Uterine smooth muscle cell (primary cell): Measurements from ENCODE around the gene C16orf54. TPM values are rescaled to one million over a fixed set of nuclear protein-coding genes. Genes with fewer than 3 reads are reported as not detected.

Source experiments
- total RNA-seq: library from RNA; depleted of rRNA; stranded (reverse); fragments of >200 nt; gene quantifications from 2 replicates; pipeline ENCODE4 v1.2.3, GENCODE V29; 2014

C16orf54 gene
- total RNA-seq: not detected in 2 replicates

GRCh38 chr16:29745853-29746345 lies at the start of gene C16orf54:
C16orf54 (minus strand) TSS chr16:29745990; CDS start chr16:29744951, 1,039 bp downstream.

GRCh38 chr16:29790183-29790948 lies 44.6 kb upstream of the C16orf54 start, which contains the start of gene KIF22:
KIF22 (plus strand) TSS chr16:29790751; CDS start chr16:29790760, 9 bp downstream.

DNA sequence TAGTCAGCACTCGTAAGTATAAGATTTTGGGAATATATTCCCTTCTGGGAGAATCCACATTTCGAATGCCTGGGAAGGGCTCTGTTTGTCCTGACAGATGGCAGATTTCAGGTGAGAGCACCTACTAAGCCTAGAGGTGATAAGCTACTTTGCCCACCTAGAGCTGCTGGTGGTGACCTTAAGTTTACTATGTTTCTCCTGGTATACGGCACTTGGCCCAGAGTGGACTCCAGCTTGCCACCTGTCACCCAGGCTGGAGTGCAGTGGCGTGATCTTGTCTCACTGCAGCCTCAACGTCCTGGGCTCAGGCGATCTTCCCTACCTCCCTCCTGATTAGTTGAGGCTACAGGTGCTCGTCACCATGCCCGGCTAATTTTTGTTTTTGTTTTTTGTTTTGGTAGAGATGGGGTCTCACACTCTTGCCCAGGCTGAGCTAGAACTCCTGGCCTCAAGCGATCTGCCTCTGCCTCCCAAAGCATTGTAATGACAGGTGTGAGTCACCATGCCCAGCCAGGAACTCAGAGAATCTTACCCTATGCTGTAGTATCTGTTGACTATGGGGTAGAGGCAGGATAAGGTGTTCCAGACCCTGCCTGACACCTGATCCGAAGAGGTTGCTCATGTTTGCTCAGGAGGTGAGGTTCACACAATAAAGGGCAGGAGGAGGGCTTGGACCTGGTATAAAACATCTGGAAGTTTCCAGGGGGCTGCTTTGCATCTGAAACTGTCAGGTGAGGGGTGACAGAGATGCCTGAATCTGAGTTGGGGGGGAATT lies 32.0 kb upstream of the C16orf54 start, which contains the start of gene ZG16:
ZG16 (plus strand) TSS at position 681 of the 775 bp plus-strand sequence. CDS start 1,011 bp downstream, outside the sequence.

Other genes starting within 250 kb of the C16orf54 start
- 15.6 and 27.2 TPM in 2 replicates for gene NPIPB12, start 239.6 kb downstream of the C16orf54 start, total RNA-seq
- gene SPN, start 82.7 kb downstream of the C16orf54 start, total RNA-seq: not detected in 2 replicates
- gene QPRT, start 66.8 kb downstream of the C16orf54 start, total RNA-seq: 101 and 156 TPM in 2 replicates
- not detected in 2 replicates for gene ZG16, start 32.3 kb upstream of the C16orf54 start, total RNA-seq
- 33.2 and 134 TPM in 2 replicates for gene KIF22, start 44.8 kb upstream of the C16orf54 start, total RNA-seq
- gene MAZ, start 60.5 kb upstream of the C16orf54 start, total RNA-seq: 128 and 170 TPM in 2 replicates
- gene PRRT2, start 66.2 kb upstream of the C16orf54 start, total RNA-seq: 1.8 and 2.9 TPM in 2 replicates
- 21.1 and 30.1 TPM in 2 replicates for gene PAGR1, start 70.2 kb upstream of the C16orf54 start, total RNA-seq
- gene MVP, start 74.5 kb upstream of the C16orf54 start, total RNA-seq: 413 and 417 TPM in 2 replicates
- gene CDIPT, start 117.2 kb upstream of the C16orf54 start, total RNA-seq: 59.4 and 102 TPM in 2 replicates
- gene SEZ6L2, start 153.6 kb upstream of the C16orf54 start, total RNA-seq: 2.1 and 10.0 TPM in 2 replicates
- gene ASPHD1, start 154.5 kb upstream of the C16orf54 start, total RNA-seq: 9.1 and 9.4 TPM in 2 replicates
- gene KCTD13, start 180.2 kb upstream of the C16orf54 start, total RNA-seq: 13.2 and 14.3 TPM in 2 replicates
- gene TMEM219, start 216.1 kb upstream of the C16orf54 start, total RNA-seq: 49.6 and 86.6 TPM in 2 replicates
- 56.2 and 62.0 TPM in 2 replicates for gene TAOK2, start 227.9 kb upstream of the C16orf54 start, total RNA-seq
- 9.0 and 15.5 TPM in 2 replicates for gene HIRIP3, start 249.6 kb upstream of the C16orf54 start, total RNA-seq